Fibroblast of the aortic adventitia (primary cell): ENCODE measurements around the gene APBA2. TPM values are rescaled to one million over a fixed set of nuclear protein-coding genes. Genes with fewer than 3 reads are reported as not detected.

Experiments
- DNase-seq: peaks from one replicate; pipeline ENCODE4 v3.0.0-alpha.2; 2010; ENCODE audit warnings: low read depth
- H3K4me3 ChIP-seq: 2 replicates; pipeline ENCODE4 v1.5.1; 2011; ENCODE audit warnings: low read depth, mild to moderate bottlenecking, control low read depth, low read length, moderate library complexity
- total RNA-seq: library from RNA; depleted of rRNA; stranded (reverse); fragments of >200 nt; gene quantifications from 2 replicates; pipeline ENCODE4 v1.2.3, GENCODE V29; 2012; ENCODE audit warnings: low replicate concordance
- TF ChIP-seq, protein P1 (sequence below): IDR thresholded peaks from 2 replicates; pipeline ENCODE4 v1.5.1; 2011; ENCODE audit warnings: mild to moderate bottlenecking, low read length, control low read depth, inconsistent platforms; ENCODE audit not compliant: insufficient read depth

Gene APBA2
- total RNA-seq, 1 donor = 1.8 TPM

DNA sequence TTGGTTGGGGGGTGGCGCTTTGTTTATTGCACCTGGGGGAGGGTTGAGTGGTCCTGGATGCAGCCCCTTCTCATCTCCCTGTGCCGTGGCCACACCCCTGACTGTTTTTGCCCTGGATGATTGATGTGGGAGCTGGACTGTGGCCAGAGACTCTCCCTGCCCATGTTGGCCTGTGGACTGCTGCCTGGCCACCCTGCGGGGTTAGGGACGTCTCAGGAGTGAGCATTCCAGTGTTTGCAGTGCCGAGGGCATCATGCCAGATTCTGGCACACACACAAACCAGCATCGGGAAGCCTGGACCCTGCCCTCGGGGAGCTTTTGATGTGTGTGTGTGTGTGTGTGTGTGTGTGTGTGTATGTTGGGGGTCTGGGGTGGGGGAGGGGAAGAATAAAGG lies 15.8 kb downstream of the APBA2 start:
- TF ChIP-seq, protein P1, sequence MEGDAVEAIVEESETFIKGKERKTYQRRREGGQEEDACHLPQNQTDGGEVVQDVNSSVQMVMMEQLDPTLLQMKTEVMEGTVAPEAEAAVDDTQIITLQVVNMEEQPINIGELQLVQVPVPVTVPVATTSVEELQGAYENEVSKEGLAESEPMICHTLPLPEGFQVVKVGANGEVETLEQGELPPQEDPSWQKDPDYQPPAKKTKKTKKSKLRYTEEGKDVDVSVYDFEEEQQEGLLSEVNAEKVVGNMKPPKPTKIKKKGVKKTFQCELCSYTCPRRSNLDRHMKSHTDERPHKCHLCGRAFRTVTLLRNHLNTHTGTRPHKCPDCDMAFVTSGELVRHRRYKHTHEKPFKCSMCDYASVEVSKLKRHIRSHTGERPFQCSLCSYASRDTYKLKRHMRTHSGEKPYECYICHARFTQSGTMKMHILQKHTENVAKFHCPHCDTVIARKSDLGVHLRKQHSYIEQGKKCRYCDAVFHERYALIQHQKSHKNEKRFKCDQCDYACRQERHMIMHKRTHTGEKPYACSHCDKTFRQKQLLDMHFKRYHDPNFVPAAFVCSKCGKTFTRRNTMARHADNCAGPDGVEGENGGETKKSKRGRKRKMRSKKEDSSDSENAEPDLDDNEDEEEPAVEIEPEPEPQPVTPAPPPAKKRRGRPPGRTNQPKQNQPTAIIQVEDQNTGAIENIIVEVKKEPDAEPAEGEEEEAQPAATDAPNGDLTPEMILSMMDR = no peak

DNA sequence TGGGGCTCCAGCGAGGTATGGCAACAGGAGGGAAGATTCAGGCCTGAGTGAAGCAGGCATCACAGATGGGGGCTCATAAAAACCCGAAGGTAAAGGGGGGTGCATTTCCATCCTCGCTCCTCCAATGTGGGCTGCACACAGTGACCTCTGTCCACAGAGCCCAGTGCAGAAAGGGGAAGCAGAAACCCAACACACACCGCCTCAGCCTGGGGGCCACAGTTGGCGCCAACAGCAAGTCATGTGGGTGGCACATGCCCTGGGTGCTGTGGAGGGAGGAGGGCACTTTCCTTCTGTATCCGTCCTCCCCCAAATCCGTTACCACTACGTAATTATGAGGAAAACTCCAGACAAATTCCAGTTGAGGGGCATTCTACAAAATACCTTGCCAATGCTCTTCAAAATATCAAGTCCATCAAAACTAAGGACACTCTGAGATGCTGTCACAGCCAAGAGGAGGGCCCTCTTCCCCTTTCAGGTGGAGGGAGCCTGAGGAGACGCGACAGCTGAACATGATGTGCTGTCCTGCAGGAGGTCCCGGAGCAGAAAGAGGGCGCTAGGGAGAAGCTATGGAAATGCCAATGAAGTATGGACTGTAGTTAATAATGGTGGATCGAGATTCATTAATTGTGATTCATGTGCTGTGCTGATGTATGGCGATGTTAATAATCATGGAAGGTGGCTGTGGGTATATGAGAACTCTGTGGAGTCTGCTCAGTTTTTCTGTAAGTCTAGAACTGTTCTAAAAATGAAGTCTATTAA lies 16.4 kb downstream of the APBA2 start:
- DNase-seq = no peak
- TF ChIP-seq, protein P1 = no peak

More for the DNA sequence above, 15.8 kb downstream of the APBA2 start:
- DNase-seq = no peak
- no peak overlapping the region for H3K4me3 ChIP-seq

DNA sequence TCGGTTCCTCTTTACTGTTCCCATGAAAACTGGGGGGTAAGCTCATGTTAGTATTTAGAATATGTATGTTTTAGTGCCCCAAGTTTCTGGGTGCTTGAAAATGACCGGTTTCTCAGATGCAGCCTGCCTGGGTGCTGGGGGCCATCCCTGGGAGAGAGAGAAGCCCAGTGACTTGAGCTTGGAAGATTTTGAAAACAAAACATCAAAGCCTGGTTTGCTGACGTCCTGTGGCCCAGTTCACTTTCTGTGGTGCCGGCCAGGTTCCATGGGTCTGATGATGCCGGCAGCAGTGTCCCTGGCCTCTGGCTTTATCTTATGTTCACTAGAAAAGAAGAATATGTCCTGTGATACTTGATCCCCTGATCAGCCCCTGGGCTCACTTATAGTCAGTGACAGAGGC lies 17.1 kb downstream of the APBA2 start:
- no peak for DNase-seq
- no peak overlapping the region for H3K4me3 ChIP-seq
- TF ChIP-seq, protein P1 = no peak

More for the DNA sequence above, 16.4 kb downstream of the APBA2 start:
- H3K4me3 ChIP-seq = no peak overlapping the region

DNA sequence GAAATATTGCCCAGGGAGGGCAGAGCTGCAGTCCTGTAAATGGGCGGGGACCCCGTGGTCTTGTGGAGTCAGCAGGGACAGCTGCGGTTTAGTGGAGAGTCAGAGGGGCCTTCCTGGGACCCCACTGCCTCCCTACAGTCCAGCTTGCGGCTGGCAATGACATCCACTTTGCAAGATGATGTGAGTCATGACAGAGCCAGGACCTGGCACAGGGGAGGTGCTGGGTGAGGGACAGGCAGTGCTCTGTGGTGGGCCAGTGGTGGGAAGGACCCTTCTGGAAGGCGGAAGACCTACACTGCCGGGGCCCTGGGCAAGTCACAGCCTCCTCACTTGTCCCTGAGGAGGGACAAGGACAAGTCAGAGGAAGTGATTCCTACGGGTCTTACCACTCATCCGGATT lies 17.8 kb downstream of the APBA2 start:
- H3K4me3 ChIP-seq = no peak overlapping the region
- TF ChIP-seq, protein P1 = no peak
- no peak for DNase-seq

DNA sequence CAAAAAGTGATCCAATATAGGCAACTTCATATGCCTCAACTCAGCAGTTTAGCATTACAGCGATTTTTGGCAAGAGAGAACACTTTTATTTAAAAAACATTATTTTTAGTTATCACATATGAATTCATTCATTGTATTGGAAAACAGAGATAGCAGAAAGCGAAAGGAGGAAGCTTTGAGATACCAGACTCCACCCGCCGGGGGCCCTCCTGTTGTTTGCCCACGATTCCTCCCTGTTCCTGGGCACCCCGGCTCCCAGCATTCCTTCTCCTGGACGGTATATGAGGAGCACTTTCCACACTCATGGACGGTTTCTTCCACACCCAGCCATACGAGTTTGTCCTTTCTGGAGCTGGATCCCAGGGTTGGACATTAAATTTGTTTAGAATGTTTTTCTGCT lies 18.2 kb downstream of the APBA2 start:
- TF ChIP-seq, protein P1 = no peak
- no peak overlapping the region for H3K4me3 ChIP-seq
- DNase-seq = no peak

DNA sequence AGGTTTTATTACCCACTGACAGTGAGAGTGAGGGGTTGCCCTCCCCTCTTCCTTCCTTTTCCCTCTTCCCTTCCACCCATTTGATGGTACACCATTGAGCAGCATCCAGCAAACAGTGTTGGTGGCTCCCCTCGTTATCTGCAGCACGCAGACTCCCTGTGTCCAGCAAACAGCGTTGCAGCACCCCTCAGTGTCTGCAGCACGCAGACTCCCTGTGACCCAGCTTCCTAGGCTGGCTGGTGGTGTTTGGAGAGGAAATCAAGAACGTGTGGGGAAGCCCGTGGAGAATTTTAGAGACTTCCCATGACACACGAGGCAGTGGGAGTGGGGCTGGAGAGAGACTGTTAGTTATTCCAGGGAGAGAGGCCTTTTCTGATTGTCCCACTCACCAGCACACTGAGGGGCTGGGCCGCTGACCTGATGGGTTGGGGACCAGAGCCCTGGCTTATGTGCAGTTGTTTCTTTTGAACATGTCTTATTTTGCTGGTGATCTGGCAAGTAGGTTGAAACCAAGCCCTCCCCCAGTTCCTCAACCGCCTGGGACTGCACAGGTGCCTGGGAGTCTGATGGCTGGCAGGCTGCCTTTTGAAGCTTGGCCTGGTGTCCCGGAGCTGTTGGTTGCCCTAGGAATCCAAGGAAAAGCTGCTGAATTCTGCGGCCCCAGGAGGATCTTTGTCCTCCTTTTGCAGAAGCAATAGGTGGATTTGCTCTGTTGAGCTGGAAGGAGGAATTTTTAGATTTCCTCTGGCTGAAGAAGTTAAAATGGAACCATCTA lies 19.0 kb downstream of the APBA2 start:
- TF ChIP-seq, protein P1 = no peak
- DNase-seq = no peak
- no peak overlapping the region for H3K4me3 ChIP-seq
